HTR-8/SVneo (cell line): ENCODE results near the gene BCL2L12.

Experiments
- DNase-seq: peaks from one replicate; pipeline ENCODE4 v3.0.0; 2011; ENCODE audit warnings: low spot score, mixed read lengths; ENCODE audit not compliant: insufficient read length
- FAIRE-seq: peaks from 2 replicates; lab custom pipeline; 2011; peaks lifted over from hg19 to GRCh38; lab: Jason Lieb, UNC

The BCL2L12 gene

DNA sequence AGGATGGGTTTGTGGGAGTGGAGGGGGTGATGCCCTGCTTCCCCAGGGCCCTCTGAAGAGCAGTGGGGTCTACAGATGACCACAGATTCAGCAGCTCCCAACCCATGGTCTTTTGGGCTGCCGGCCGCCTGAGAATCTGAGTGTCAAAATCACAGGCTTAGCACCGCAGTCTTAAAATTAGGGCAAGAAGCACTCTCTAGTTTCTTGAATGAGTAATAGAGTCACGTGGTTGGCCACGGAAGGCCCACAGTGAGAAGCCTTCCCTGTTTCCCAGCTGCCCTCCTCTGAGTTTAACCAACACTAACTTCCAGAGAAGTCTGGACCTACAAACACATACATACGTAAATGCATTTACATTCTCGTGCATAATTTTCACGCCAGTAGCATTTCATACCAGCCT is 16.5 kb downstream of the BCL2L12 start:
- no peak for DNase-seq
- FAIRE-seq: no peak

DNA sequence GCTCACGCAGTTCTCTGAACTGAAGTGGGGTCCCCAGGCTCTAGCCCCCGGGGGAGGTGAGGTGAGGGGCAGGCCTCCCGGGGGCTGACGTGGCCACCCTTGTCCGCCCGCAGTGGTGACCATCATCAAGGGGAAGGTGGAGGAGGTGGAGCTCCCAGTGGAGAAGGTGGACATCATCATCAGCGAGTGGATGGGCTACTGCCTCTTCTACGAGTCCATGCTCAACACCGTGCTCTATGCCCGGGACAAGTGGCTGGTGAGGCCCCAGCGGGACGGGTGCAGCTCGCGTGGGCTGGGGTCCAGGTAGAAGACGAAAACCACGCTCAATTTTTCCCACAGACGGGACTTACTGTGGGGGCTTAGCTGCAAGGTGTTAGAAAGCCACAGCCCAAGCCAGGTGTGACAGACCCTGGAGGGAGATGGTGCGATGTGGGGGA is 18.1 kb downstream of the BCL2L12 start:
- no peak for FAIRE-seq
- DNase-seq: no peak

GRCh38 chr19:49684251-49684982 is 18.7 kb downstream of the BCL2L12 start:
- FAIRE-seq (no peak), DNase-seq (no peak)

GRCh38 chr19:49684983-49685553 is 19.3 kb downstream of the BCL2L12 start:
- no peak for DNase-seq
- no peak for FAIRE-seq

DNA sequence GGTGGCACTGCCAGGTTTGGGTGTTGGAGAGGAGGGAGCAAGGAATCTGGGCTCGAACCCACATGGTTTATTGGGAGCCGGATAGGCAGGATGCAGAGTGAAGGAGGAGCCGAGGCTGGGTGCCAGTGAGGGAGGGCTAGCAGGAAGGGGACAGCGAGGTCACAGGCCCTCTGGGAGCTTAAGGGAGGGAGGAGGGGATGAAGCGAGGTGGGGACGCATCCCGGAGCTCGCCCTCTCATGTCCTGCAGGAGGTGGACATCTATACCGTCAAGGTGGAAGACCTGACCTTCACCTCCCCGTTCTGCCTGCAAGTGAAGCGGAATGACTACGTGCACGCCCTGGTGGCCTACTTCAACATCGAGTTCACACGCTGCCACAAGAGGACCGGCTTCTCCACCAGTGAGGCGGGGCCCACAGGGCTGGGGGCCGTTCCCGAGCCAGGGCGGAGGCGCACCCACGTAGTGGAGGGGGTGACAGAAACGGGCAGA is 20.2 kb downstream of the BCL2L12 start:
- FAIRE-seq: peak; percentile 9
- no peak for DNase-seq

DNA sequence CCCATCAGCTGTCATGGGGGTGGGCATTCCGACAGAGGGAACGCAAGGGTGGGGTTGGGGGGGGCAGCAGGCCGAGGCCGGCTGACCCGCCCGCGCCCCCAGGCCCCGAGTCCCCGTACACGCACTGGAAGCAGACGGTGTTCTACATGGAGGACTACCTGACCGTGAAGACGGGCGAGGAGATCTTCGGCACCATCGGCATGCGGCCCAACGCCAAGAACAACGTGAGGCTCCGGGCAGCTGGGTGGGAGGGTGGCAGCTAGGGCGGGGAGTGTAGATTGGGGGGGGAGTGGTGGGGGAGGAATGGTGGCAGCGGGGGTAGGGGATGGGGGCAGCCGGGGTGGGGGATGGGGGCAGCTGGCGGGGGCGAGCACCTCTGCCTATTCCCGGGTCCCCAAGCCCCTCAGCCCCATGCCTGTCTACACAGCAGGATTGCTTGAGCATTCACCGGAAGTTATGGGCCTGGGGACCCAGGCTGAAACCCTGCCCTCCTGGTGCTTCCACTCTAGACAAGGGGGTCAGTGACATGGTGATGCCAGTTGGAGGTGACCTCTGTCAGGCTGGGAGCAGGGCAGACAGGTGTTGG is 20.9 kb downstream of the BCL2L12 start:
- FAIRE-seq (no peak), DNase-seq (no peak)

DNA sequence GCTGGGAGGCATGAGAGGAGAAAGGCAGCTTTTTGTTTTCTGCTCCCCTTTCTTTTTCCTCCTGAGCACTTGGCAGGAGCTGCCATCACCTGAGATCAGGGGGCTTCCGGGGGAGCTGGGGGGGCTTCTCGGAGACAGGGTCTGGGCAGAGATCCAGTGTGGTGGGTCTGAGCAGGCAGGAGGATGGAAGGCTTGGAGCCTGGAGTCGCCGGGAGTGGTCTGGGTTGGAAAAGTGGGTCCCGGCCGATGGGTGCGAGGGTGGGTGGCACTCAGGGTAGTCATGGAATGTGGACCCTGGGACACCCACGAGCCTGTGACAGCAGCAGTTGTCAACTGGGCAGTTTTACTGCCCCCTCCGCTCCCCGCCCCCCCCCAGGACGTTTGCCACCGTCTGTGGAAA is 21.4 kb downstream of the BCL2L12 start:
- no peak for DNase-seq
- FAIRE-seq: no peak

DNA sequence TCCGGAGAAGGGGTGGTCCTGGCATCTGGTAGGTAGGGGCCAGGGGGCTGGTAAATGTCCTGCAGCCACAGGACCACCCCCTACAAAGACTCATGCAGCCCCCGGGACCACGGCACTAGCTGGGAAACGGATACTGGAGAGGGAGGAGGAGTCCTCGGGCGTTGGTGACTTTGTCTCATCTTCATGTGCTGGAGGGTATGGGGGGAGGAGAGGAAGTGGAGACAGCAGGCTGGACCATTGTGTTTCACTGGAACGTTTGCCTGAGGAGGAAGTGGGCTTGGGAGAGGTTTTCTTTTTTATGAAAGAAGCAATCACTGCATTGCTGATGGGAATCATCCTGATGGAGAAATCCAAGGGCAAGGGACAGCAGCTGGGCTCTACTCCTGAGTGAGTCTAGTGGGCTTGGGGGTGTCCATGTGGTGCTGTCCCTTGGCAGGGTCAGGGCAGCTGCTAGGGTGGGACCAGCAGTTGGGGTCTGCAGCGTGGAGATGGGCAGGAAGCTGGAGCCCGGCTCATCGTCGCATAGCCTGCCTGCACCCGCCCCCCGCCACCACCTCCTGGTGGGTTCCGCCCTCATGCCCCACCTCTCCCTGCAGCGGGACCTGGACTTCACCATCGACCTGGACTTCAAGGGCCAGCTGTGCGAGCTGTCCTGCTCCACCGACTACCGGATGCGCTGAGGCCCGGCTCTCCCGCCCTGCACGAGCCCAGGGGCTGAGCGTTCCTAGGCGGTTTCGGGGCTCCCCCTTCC is 22.0 kb downstream of the BCL2L12 start:
- DNase-seq (no peak), FAIRE-seq (no peak)

GRCh38 chr19:49688531-49689132 is 22.9 kb downstream of the BCL2L12 start:
- FAIRE-seq (no peak), DNase-seq (no peak)

DNA sequence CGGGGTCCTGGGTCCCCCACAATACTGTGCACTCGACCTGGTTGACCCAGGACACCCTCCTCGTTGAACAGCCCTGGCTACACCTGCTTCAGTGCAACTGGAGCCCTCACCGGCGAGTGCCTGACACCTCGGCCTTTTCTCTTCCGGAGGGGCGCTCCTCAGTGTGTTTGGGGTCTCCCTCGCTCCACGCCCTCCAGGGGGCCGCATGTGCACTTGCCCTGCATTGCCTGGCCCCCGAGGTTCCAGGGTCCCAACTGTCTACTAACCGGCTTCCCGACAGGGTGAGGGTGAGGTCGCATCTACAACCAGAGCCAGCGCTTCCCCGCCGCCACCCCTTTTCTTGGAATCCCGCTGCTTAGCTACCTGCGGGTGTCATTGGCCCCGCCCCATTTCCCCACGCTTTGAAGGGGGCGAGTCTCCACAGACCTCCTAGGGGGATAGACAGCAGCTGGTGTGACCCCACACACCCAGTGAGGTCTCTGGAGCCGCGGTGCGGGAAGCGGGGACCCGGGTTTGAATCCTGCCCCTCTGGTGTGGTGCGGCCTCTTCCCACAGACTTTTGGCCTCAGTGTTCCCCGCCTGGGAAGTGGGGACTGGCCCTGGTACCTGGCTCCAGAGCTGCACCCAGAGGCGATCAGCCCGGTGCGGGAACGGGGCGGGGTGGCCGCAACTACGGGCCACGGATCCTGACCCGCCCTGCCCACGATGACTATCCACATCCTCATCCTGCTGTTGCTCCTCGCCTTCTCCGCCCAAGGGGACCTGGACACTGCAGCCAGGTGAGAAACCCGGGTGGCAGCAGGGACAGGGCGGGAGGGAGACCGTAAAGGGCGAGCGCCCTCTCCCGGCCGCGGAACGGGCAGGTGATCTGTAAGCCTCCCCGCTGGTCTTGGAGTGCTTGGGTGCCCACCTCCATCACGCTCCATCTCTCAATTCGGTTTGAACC is 23.7 kb downstream of the BCL2L12 start, which contains the start of gene ADM5:
Gene ADM5, plus strand, starts transcription at position 462 of the 946 bp plus-strand sequence. Its CDS starts 244 bp downstream, at position 706.
- DNase-seq: no peak
- FAIRE-seq: no peak

- DNase-seq: no peak
- FAIRE-seq: no peak
Observed at GRCh38 chr19:49690079-49690655, 24.4 kb downstream of the BCL2L12 start.

GRCh38 chr19:49690656-49691242 is 25.0 kb downstream of the BCL2L12 start, which contains the start of gene CPT1C:
Gene CPT1C, plus strand, starts transcription at chr19:49691116. Its CDS starts 1,137 bp downstream, at chr19:49692253.
- DNase-seq: no peak
- no peak for FAIRE-seq

DNA sequence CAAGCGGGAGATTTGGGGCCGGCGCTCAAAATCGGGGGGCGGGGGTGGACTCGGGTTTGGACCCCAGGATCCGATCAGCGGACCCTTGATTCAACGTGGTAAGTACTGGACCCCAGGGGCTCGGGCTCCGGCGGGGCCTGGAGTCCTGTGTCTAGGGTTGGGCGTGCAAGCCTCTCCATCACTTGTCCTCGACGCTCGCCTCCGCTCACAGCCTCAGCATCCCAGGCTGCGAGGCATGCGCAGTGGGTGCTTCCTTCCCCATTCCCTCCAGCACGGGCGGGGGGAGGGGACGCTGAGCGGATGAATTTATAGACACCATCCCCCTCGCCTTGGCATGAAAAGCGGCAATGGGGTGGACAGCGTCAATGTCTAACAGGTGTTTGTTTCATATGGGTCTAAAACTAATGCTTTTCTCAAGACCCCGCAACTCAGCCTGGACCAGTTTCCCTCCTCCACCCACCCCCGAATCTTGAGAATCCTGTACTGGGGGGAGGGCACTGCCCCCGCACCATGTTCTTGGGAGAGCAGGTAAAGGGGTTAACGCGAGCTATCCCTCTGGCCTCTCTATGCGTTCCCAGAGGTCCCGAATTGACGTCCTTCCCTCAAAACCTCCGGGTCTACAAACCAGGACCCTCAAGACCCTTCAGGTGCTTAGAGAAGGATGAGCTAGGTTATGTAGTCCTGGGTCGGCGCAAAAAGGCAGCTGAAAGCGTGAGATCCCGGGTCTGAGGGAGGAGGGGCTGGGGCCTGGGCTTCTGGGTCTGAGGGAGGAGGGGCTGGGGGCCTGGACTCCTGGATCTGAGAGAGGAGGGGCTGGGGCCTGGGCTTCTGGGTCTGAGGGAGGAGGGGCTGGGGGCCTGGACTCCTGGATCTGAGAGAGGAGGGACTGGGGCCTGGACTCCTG is 25.8 kb downstream of the BCL2L12 start:
- no peak for DNase-seq
- FAIRE-seq: no peak

- DNase-seq (no peak), FAIRE-seq (no peak)
Observed at GRCh38 chr19:49692147-49692506, 26.4 kb downstream of the BCL2L12 start.

- DNase-seq: no peak
- FAIRE-seq: no peak
Observed at GRCh38 chr19:49696115-49696514, 30.4 kb downstream of the BCL2L12 start.

GRCh38 chr19:49696865-49697264 is 31.1 kb downstream of the BCL2L12 start:
- no peak for DNase-seq
- no peak for FAIRE-seq

DNA sequence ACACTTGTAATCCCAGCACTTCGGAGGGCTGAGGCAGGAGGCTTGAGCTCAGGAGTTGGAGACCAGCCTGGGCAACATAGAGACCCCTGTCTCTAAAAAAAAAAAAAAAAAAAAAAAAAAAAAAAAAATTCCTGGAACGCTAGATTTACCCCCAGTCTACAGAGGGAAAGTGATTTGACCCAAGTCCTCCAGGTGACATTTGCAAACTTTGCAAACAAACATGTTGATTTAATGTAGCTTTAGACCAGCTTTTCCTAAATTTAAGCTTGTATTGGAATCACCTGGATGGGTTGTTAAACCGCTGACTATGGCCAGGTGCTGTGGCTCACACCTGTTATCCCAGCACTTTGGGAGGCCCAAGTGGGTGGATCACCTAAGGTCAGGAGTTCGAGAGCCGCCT is 33.6 kb downstream of the BCL2L12 start:
- FAIRE-seq: no peak
- no peak for DNase-seq
